ENCODE measurements around the gene BEGAIN. TPM values are rescaled to one million over a fixed set of nuclear protein-coding genes. Genes with fewer than 3 reads are reported as not detected.

BEGAIN gene
- total RNA-seq, 1 donor from 2014 or later, result 7.0 TPM

DNA sequence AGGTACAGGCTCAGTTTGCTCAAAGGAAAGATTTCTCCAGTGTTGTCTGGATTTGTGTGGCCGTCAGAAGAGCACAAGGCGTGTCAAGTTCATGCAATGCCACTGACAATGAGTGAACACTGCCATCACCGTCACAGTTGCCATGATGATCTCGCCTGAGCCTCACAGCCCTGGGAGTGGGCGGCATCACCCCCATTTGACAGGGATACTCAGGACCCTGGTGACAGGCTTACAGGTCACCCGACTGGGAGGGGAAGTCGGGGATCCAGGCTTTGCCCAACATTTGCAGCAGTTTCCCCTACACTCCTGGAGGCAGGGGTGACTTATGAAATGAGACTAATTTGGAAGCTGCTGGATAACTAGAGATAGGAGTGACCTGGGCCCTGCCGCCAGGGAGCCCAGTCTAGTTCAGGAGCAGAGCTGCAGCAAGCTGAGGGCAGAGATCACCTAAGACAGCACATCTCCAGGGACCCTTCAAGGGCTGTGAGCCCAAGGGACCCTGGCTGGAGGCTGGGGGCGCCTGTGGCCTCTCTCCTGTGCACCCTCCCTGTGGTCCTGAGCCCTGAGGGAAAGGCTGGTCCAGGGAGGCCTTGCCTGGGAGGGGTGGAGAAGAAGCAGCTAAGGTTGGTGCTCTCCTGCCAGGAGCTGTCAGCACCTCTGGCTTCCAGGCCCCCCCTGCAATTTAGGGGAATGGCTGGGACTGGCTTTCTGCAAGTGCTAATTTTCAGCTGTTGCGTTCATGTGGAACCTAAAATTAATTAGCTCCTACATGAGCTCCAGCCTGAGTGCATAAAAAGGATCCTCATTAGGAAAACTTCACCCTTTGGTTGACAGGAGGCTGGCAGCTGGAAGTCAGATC lies 32.4 kb upstream of the BEGAIN start:
- Mint-ChIP-seq H3K27me3 (ENCODE audit: unreplicated experiment) (peaks cover 36% of the 10 kb centered on the region), H3K4me1 (ENCODE audit: unreplicated experiment) (peaks cover 2% of the 10 kb centered on the region), H3K36me3 (ENCODE audit: unreplicated experiment) (no peaks in the 10 kb centered on the region), H3K27ac (ENCODE audit: unreplicated experiment) (no peak overlapping the region), H3K4me3 (ENCODE audit: unreplicated experiment) (no peak overlapping the region), H3K9me3 (ENCODE audit: unreplicated experiment) (no peaks in the 10 kb centered on the region)
- TF ChIP-seq, protein P1, sequence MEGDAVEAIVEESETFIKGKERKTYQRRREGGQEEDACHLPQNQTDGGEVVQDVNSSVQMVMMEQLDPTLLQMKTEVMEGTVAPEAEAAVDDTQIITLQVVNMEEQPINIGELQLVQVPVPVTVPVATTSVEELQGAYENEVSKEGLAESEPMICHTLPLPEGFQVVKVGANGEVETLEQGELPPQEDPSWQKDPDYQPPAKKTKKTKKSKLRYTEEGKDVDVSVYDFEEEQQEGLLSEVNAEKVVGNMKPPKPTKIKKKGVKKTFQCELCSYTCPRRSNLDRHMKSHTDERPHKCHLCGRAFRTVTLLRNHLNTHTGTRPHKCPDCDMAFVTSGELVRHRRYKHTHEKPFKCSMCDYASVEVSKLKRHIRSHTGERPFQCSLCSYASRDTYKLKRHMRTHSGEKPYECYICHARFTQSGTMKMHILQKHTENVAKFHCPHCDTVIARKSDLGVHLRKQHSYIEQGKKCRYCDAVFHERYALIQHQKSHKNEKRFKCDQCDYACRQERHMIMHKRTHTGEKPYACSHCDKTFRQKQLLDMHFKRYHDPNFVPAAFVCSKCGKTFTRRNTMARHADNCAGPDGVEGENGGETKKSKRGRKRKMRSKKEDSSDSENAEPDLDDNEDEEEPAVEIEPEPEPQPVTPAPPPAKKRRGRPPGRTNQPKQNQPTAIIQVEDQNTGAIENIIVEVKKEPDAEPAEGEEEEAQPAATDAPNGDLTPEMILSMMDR (IDR thresholded peaks at IDR 0.05), result no peak
- DNase-seq (ENCODE audit: extremely low spot score, unreplicated experiment), result no peak

DNA sequence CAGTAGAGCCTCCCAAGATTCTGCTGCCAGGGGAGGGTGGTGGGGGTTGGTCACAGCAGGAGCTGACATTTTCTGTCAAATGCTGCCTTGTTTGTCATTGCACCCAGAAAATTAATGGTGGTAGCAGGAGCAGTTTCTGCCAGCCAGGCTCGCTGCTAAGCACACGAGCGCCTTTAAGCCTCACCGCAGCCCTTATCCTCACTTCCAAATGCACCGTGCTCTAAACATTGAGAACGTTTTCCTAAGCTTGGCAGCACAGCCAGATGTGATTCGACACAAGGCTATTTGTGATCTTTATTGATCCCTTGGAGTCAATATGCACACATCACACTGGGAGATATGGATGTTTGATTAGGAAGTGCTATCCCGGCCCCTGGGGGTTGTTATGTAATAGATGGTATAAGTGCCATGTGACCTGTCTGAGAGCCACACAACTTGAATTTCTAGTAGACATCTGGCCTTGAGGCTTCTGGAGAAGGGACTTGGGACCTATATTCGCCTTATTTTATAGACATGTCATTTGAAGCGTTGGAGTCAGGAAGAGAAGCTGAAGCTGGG lies 31.6 kb upstream of the BEGAIN start:
- TF ChIP-seq, protein P1 (IDR thresholded peaks at IDR 0.05), result no peak
- Mint-ChIP-seq H3K36me3 (ENCODE audit: unreplicated experiment) (no peaks in the 10 kb centered on the region), H3K27me3 (ENCODE audit: unreplicated experiment) (peaks cover 28% of the 10 kb centered on the region), H3K4me3 (ENCODE audit: unreplicated experiment) (no peak overlapping the region), H3K4me1 (ENCODE audit: unreplicated experiment) (peaks cover 2% of the 10 kb centered on the region), H3K27ac (ENCODE audit: unreplicated experiment) (no peak overlapping the region), H3K9me3 (ENCODE audit: unreplicated experiment) (no peaks in the 10 kb centered on the region)
- no peak for DNase-seq (ENCODE audit: extremely low spot score, unreplicated experiment)

DNA sequence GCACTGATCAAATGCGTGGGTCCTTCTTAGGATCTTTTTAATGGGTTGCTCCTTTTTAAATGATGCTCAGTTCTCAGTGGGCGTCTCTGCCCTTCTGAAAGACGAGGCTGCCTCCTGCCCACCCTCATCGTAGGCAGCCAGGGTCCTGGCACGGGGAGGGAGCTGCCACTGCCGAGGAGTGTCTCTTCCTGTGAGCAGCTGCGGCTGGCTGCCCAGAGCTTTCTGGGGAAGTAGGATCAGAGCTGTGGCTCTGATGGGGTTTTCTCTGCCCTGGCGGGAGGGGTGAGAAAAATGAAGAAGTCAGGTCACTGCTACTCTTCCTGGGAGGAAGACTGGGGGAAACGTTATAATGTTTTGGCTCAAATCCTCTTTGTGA lies 31.1 kb upstream of the BEGAIN start:
- no peaks in the 10 kb centered on the region for H3K36me3 Mint-ChIP-seq (ENCODE audit: unreplicated experiment)
- H3K4me1 Mint-ChIP-seq (ENCODE audit: unreplicated experiment), result peaks cover 2% of the 10 kb centered on the region
- no peak overlapping the region for H3K27ac Mint-ChIP-seq (ENCODE audit: unreplicated experiment)
- TF ChIP-seq, protein P1 (IDR thresholded peaks at IDR 0.05), result no peak
- no peaks in the 10 kb centered on the region for H3K9me3 Mint-ChIP-seq (ENCODE audit: unreplicated experiment)
- peaks cover 26% of the 10 kb centered on the region for H3K27me3 Mint-ChIP-seq (ENCODE audit: unreplicated experiment)
- no peak for DNase-seq (ENCODE audit: extremely low spot score, unreplicated experiment)
- H3K4me3 Mint-ChIP-seq (ENCODE audit: unreplicated experiment), result no peak overlapping the region

DNA sequence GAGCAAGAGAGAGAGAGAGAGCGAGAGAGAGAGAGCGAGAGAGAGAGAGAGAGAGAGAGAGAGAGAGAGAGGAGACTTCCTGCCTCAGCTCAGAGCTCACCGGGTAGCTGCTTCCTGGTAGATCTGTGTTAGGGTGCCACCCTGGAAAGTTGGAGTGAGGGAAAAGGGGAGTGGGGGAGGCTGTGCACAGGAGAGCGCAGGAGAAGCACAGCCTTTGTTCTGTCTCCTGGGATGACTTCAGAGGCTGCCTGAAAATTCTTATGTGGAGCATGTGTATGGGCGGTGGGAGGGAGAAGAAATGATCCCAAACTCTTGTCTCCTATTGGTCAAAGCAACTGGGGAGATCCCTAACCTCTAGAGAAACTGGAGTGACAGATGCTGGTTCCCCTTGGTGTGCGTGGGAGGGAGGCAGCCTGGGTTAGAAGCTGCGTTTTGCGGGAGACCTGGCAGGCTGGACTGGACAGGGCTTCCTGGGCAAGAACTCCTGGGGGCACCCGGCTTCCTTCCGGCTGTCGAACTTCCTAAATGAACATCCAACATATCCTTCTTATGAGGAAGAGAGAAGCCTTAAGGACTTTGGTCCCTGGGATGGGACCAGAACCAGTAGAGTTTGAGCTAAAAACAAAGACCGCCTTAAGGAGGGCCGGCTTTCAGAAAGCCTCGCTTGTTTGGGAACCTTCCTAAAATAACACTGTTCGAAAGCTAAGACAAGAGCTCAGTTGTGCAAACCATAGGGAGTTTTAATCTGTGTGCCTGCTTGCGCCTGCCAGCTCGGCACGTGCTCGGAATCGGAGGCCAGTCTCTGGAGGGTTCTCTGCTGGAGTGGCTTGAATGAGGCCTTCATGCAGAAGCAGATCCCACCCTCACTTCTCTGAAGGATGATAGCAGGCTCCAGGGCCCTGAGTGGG lies 30.4 kb upstream of the BEGAIN start:
- Mint-ChIP-seq H3K27ac (ENCODE audit: unreplicated experiment) (no peak overlapping the region), H3K4me1 (ENCODE audit: unreplicated experiment) (peaks cover 2% of the 10 kb centered on the region), H3K36me3 (ENCODE audit: unreplicated experiment) (no peaks in the 10 kb centered on the region), H3K27me3 (ENCODE audit: unreplicated experiment) (peaks cover 22% of the 10 kb centered on the region), H3K9me3 (ENCODE audit: unreplicated experiment) (no peaks in the 10 kb centered on the region), H3K4me3 (ENCODE audit: unreplicated experiment) (no peak overlapping the region)
- TF ChIP-seq, protein P1 (IDR thresholded peaks at IDR 0.05), result no peak
- DNase-seq (ENCODE audit: extremely low spot score, unreplicated experiment), result no peak
